ENCODE data around the gene DNAJB6.

Gene DNAJB6

GRCh38 chr7:157429680-157430224 lies 92.9 kb downstream of the DNAJB6 start:
- no peak for DNase-seq (ENCODE audit: low spot score)

- DNase-seq (ENCODE audit: low spot score): no peak
Measured at GRCh38 chr7:157430721-157431120, 93.9 kb downstream of the DNAJB6 start.

- no peak for DNase-seq (ENCODE audit: low spot score)
Measured at GRCh38 chr7:157431173-157431950, 94.6 kb downstream of the DNAJB6 start.

GRCh38 chr7:157431951-157432540 lies 95.2 kb downstream of the DNAJB6 start:
- no peak for DNase-seq (ENCODE audit: low spot score)

- DNase-seq (ENCODE audit: low spot score): no peak
Measured at GRCh38 chr7:157432541-157432956, 95.7 kb downstream of the DNAJB6 start.

GRCh38 chr7:157432957-157433576 lies 96.3 kb downstream of the DNAJB6 start:
- DNase-seq (ENCODE audit: low spot score): peak; percentile 62

- no peak for DNase-seq (ENCODE audit: low spot score)
Measured at GRCh38 chr7:157433628-157434027, 96.8 kb downstream of the DNAJB6 start.

GRCh38 chr7:157434231-157434630 lies 97.4 kb downstream of the DNAJB6 start:
- no peak for DNase-seq (ENCODE audit: low spot score)

GRCh38 chr7:157434701-157435100 lies 97.9 kb downstream of the DNAJB6 start:
- DNase-seq (ENCODE audit: low spot score): no peak

GRCh38 chr7:157436076-157436475 lies 99.3 kb downstream of the DNAJB6 start:
- DNase-seq (ENCODE audit: low spot score): no peak

GRCh38 chr7:157436763-157437480 lies 100.1 kb downstream of the DNAJB6 start:
- DNase-seq (ENCODE audit: low spot score): no peak

- no peak for DNase-seq (ENCODE audit: low spot score)
Measured at GRCh38 chr7:157437519-157438061, 100.8 kb downstream of the DNAJB6 start.

- no peak for DNase-seq (ENCODE audit: low spot score)
Measured at GRCh38 chr7:157438121-157439025, 101.6 kb downstream of the DNAJB6 start.

GRCh38 chr7:157439149-157439548 lies 102.3 kb downstream of the DNAJB6 start:
- DNase-seq (ENCODE audit: low spot score): no peak

- DNase-seq (ENCODE audit: low spot score): no peak
Measured at GRCh38 chr7:157439761-157440160, 103.0 kb downstream of the DNAJB6 start.

- DNase-seq (ENCODE audit: low spot score): no peak
Measured at GRCh38 chr7:157440346-157441022, 103.7 kb downstream of the DNAJB6 start.

GRCh38 chr7:157441023-157441399 lies 104.2 kb downstream of the DNAJB6 start:
- DNase-seq (ENCODE audit: low spot score): no peak

GRCh38 chr7:157442456-157442855 lies 105.7 kb downstream of the DNAJB6 start:
- no peak for DNase-seq (ENCODE audit: low spot score)

GRCh38 chr7:157442993-157443831 lies 106.4 kb downstream of the DNAJB6 start:
- no peak for DNase-seq (ENCODE audit: low spot score)
